ENCODE measurements around the gene COL27A1. TPM values are rescaled to one million over a fixed set of nuclear protein-coding genes. Genes with fewer than 3 reads are reported as not detected.

The COL27A1 gene
- total and polyA plus RNA-seq, 2 donors: 8.1 to 21.5 TPM

GRCh38 chr9:114290561-114290986 lies 135.2 kb downstream of the COL27A1 start:
- H3K27ac ChIP-seq (ENCODE audit: low read depth): no peak overlapping the region

DNA sequence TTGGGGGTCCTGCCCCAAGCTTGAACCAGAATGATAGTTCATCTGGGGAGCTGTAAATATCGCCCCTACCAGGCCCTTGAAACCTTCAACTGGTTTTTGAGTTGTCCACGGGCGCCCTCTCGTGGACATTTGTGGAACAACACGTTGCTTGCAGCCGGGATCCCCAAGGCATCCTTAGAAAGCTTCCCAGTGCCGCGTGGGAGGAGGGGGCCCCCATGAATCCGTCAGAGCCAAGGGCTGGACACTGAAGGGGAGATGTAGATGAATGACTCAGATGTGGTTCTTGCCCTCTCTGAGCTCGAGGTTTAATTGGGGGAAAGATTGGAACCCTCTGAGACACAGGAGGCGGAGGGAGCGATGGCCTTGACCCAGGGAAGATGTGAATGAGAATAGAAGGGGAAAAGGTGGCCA lies 135.7 kb downstream of the COL27A1 start:
- Histone ChIP-seq H3K4me3 (ENCODE audit: low read depth, low read length) (no peak overlapping the region), H3K36me3 (ENCODE audit: insufficient read depth) (no peaks in the 10 kb centered on the region), H3K27ac (ENCODE audit: low read depth) (no peak overlapping the region), H3K4me1 (ENCODE audit: insufficient read depth) (no peaks in the 10 kb centered on the region)
- DNase-seq (ENCODE audit: extremely low spot score): no peak
- WGBS: 19% methylated on average over 12 of the region's 12 CpGs

More at GRCh38 chr9:114290561-114290986, 135.2 kb downstream of the COL27A1 start:
- Histone ChIP-seq H3K4me3 (ENCODE audit: low read depth, low read length) (no peak overlapping the region), H3K36me3 (ENCODE audit: insufficient read depth) (no peaks in the 10 kb centered on the region), H3K4me1 (ENCODE audit: insufficient read depth) (no peaks in the 10 kb centered on the region)
- 66% methylated on average over 7 of the region's 7 CpGs for WGBS
- DNase-seq (ENCODE audit: extremely low spot score): no peak

GRCh38 chr9:114291886-114292590 lies 136.7 kb downstream of the COL27A1 start:
- WGBS: 90% methylated on average over 11 of the region's 11 CpGs
- H3K4me3 ChIP-seq (ENCODE audit: low read depth, low read length): no peak overlapping the region
- H3K36me3 ChIP-seq (ENCODE audit: insufficient read depth): no peaks in the 10 kb centered on the region
- H3K4me1 ChIP-seq (ENCODE audit: insufficient read depth): no peaks in the 10 kb centered on the region
- no peak for DNase-seq (ENCODE audit: extremely low spot score)
- no peak overlapping the region for H3K27ac ChIP-seq (ENCODE audit: low read depth)

DNA sequence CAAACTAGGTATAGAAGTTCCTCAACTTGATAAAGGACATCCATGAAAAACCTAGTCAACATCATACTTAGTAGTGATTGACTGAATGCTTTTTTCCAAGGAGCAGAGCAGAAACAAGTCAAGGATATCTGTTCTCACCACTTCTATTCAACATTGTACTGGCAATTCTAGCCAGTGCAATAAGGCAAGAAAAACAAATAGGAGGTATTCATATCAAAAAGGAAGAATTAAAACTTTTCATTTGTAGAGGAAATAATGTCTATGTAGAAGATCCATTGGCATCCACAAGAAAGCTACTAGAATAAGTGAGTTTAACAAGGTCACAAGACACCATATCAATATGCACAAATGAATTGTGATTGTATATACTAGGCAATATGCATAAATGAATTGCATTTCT lies 139.3 kb downstream of the COL27A1 start:
- Histone ChIP-seq H3K27ac (ENCODE audit: low read depth) (no peak overlapping the region), H3K4me3 (ENCODE audit: low read depth, low read length) (no peak overlapping the region), H3K4me1 (ENCODE audit: insufficient read depth) (no peaks in the 10 kb centered on the region), H3K36me3 (ENCODE audit: insufficient read depth) (no peaks in the 10 kb centered on the region)
- DNase-seq (ENCODE audit: extremely low spot score): no peak

- H3K27ac ChIP-seq (ENCODE audit: low read depth): no peak overlapping the region
- no peak for DNase-seq (ENCODE audit: extremely low spot score)
- H3K36me3 ChIP-seq (ENCODE audit: insufficient read depth): no peaks in the 10 kb centered on the region
- 97% methylated on average over 1 of the region's 1 CpG for WGBS
- H3K4me1 ChIP-seq (ENCODE audit: insufficient read depth): no peaks in the 10 kb centered on the region
- no peak overlapping the region for H3K4me3 ChIP-seq (ENCODE audit: low read depth, low read length)
Observed at GRCh38 chr9:114296338-114296737, 141.0 kb downstream of the COL27A1 start.

DNA sequence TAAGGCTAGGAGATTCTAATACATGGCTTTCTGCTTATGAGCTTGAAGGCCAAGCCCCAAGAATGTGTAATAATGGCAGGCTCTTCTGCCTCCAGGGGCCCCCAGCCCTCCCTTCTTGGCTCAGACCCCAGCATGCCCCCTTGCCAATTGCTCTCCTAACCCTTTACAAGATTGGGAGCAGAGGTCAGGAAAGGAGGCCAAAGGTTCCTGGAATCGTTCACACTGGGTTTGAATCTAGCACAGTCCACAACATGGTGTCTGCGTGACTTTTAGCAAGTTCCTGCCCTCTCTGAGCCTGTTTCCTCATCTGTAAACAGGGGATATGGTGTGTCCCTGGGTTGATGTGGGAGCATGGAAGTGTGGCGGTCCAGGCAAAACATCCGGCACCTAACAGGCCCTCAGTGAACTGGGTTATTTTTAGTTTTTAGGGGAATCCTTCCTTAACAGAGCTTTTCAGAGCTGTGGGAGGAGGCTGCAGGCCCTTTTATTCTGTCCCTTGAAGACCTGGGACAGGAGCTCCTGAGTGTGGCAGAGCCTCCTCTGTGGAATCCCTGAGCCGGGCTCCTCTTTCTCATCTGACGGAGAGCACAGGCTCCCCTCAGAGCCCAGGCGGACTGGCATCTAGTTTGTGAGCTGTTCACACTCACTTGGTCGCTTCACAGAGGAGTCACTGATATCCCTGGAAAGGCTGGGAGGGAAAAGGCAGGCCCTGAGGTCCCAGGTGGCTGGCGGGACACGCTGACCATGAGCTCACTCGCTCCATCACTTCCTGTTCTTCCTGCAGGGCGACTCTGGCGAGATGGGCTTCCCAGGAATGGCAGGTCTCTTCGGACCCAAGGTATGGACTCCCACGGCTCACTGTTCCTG lies 144.2 kb downstream of the COL27A1 start:
- H3K36me3 ChIP-seq (ENCODE audit: insufficient read depth): no peaks in the 10 kb centered on the region
- 91% methylated on average over 15 of the region's 15 CpGs for WGBS
- no peak for DNase-seq (ENCODE audit: extremely low spot score)

DNA sequence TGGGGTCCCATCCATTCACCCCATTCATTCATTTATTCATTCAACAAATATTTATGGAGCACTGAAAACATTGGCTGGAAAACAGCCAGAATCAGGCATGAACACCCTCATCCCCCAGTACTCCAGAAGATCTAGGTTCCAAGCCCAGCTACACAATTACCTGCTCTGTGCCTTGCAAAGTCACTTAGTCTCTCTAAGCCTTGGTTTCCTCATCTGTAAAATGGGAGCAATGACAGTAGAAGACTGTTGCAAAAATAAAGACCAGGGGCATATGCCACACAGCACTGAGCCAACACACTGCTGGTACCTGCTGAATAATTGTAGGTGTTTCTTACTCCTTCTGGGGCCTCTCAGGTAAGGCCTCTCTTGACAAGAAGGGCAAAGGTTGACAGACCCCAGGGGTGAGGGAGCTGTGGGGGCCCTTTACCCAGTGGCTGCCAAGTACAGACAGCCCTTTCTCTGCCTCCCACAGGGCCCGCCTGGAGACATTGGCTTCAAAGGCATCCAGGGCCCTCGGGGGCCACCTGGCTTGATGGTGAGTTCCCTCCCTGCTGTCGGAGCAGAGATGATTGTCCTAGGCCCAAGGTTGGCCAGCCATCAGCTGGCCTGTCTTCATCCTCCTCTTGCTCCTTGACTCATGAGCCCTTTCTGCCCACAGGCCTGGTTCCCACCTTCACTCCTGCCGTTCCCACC lies 145.0 kb downstream of the COL27A1 start:
- no peak for DNase-seq (ENCODE audit: extremely low spot score)
- 94% methylated on average over 4 of the region's 4 CpGs for WGBS
- Histone ChIP-seq H3K4me1 (ENCODE audit: insufficient read depth) (no peaks in the 10 kb centered on the region), H3K4me3 (ENCODE audit: low read depth, low read length) (no peak overlapping the region), H3K27ac (ENCODE audit: low read depth) (no peak overlapping the region), H3K36me3 (ENCODE audit: insufficient read depth) (no peaks in the 10 kb centered on the region)

More for the DNA sequence above, 144.2 kb downstream of the COL27A1 start:
- no peak overlapping the region for H3K27ac ChIP-seq (ENCODE audit: low read depth)
- H3K4me3 ChIP-seq (ENCODE audit: low read depth, low read length): no peak overlapping the region
- H3K4me1 ChIP-seq (ENCODE audit: insufficient read depth): no peaks in the 10 kb centered on the region

DNA sequence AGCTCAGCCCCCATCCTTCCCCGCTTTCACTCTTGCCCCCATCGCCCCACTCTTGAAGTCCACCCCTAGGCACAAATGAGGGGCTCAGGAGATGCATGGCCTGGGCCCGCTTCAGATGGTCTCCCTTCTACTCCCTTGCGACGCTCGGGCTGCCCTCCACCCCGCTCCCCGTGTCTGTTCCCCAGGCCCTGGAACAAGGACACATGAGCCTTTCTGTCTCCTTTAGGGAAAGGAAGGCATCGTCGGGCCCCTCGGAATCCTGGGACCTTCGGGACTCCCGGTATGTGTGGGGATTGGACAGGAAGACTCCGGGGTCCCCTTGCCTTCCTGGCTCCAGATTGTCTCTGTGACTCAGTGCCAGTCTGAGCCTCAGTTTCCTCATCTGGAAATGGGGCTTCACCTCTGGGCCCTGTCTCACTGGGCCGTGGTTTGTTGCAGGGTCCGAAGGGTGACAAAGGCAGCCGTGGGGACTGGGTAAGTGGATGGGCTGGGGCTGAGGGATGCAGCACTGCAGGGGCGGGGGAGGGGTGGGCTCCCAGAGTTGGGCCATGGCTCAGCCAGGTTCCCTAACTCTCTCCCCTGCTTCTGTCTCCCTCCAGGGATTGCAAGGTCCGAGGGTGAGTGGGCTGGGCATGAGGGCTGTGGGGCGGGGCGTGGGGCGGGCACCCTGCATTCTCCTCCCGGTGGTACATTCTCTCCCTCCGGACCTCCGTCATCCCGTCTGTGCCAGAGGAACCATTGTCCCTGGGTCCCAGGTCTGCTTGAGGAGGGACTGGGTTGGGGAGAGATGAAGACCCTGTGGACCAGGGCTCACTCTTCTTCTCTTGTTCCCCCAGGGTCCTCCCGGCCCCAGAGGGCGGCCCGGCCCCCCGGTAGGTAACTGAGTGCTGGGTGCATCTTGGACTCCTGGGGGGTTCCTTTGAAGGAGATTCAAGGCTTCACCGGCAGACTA lies 145.8 kb downstream of the COL27A1 start:
- DNase-seq (ENCODE audit: extremely low spot score): no peak
- Histone ChIP-seq H3K36me3 (ENCODE audit: insufficient read depth) (no peaks in the 10 kb centered on the region), H3K4me1 (ENCODE audit: insufficient read depth) (no peaks in the 10 kb centered on the region), H3K27ac (ENCODE audit: low read depth) (no peak overlapping the region), H3K4me3 (ENCODE audit: low read depth, low read length) (no peak overlapping the region)
- WGBS: 93% methylated on average over 31 of the region's 31 CpGs

DNA sequence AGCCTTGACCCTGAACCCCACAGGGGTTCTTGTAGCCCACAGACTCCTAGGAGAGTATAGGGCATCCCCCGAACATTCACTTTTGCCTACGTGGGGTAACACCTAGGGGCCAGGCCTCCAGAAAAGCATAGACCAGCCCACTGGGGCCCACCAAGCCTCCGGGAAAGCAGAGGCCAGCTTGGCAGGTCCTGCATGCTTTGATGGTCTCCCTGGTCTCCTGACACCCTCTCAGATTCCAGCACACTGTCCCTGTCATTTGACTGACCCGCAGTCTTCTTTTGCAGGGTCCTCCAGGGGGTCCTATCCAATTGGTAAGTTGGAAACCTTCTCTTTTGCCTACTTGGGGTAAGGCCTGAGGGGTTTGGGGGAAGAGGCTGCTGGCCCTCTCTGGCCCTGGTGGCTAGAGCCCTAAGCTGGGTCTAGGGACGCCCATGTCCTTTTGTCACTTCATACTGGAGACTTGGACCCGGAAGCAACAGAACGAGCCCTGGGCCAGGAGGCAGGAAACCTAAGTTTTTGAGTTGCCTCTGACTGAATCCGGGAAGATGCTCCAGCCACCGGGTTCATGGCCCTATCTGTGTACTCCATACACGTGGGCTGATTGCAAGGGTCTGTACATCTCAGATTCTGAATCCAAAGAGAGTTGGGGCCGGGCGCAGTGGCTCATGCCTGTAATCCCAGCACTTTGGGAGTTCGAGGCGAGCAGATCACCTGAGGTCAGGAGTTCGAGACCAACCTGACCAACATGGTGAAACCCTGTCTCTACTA lies 146.6 kb downstream of the COL27A1 start:
- Histone ChIP-seq H3K36me3 (ENCODE audit: insufficient read depth) (no peaks in the 10 kb centered on the region), H3K4me3 (ENCODE audit: low read depth, low read length) (no peak overlapping the region), H3K27ac (ENCODE audit: low read depth) (no peak overlapping the region), H3K4me1 (ENCODE audit: insufficient read depth) (no peaks in the 10 kb centered on the region)
- 83% methylated on average over 15 of the region's 15 CpGs for whole genome bisulfite sequencing
- no peak for DNase-seq (ENCODE audit: extremely low spot score)

GRCh38 chr9:114302727-114303126 lies 147.4 kb downstream of the COL27A1 start:
- WGBS: 71% methylated on average over 6 of the region's 6 CpGs
- no peak overlapping the region for H3K4me3 ChIP-seq (ENCODE audit: low read depth, low read length)
- DNase-seq (ENCODE audit: extremely low spot score): no peak
- no peaks in the 10 kb centered on the region for H3K4me1 ChIP-seq (ENCODE audit: insufficient read depth)
- H3K36me3 ChIP-seq (ENCODE audit: insufficient read depth): no peaks in the 10 kb centered on the region
- no peak overlapping the region for H3K27ac ChIP-seq (ENCODE audit: low read depth)

GRCh38 chr9:114303571-114303970 lies 148.2 kb downstream of the COL27A1 start:
- Histone ChIP-seq H3K27ac (ENCODE audit: low read depth) (no peak overlapping the region), H3K4me3 (ENCODE audit: low read depth, low read length) (no peak overlapping the region), H3K36me3 (ENCODE audit: insufficient read depth) (no peaks in the 10 kb centered on the region), H3K4me1 (ENCODE audit: insufficient read depth) (no peaks in the 10 kb centered on the region)
- no peak for DNase-seq (ENCODE audit: extremely low spot score)
- 79% methylated on average over 5 of the region's 5 CpGs for WGBS

DNA sequence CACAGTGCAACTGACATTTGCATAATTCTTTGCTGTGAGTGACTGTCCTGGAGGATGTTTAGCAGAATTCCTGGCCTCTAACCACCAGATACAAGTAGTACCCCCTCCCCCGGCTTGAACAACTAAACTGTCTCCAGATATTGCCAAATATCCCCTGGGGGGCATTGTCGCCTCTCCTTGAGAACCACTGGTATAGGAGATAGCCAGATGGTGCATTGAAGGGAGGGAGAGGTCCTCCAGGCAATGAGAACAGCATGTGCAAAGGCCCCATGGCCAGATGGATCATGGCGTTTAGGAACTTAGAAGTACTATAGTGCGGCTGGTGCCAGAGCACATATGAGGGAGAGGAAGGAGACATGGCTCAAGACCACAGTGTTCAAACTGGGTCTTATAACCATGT lies 148.6 kb downstream of the COL27A1 start:
- DNase-seq (ENCODE audit: extremely low spot score): no peak
- Histone ChIP-seq H3K4me1 (ENCODE audit: insufficient read depth) (no peaks in the 10 kb centered on the region), H3K27ac (ENCODE audit: low read depth) (no peak overlapping the region), H3K4me3 (ENCODE audit: low read depth, low read length) (no peak overlapping the region), H3K36me3 (ENCODE audit: insufficient read depth) (no peaks in the 10 kb centered on the region)
- 97% methylated on average over 4 of the region's 4 CpGs for WGBS
